Heart right ventricle (tissue), 16 donors: ENCODE data around the gene PLEKHA7. TPM values are rescaled to one million over a fixed set of nuclear protein-coding genes. Genes with fewer than 3 reads are reported as not detected.

Experiments
- ATAC-seq, 8 donors: fragments of 200-7000 bp; cut with Tn5 transposase; one replicate each; pipeline ENCODE4 v1.9.1; 2020; ENCODE audit warnings: mild to moderate bottlenecking in 8 of 8, moderate library complexity in 8 of 8, moderate number of reproducible peaks in 1 of 8
- DNase-seq, 2 donors: peaks; one replicate each; pipeline ENCODE4 v3.0.0-alpha.2; 2020
- H3K27ac ChIP-seq, 10 donors: fragments of 200-600 bp; sonication (generic) in 2 of 10; one replicate each; pipeline versions ENCODE4 v1.5.0 to v1.8.0; 2020 to 2022; ENCODE audit warnings: mild to moderate bottlenecking in 3 of 10
- H3K27me3 ChIP-seq, 7 donors: fragments of 200-600 bp; one replicate each; pipeline ENCODE4 v1.8.0; 2021 to 2022; ENCODE audit warnings: mild to moderate bottlenecking in 2 of 7
- H3K36me3 ChIP-seq, 9 donors: fragments of 200-600 bp; sonication (generic) in 1 of 9; one replicate each; pipeline versions ENCODE4 v1.5.0 to v1.8.0; 2020 to 2022; ENCODE audit warnings: mild to moderate bottlenecking in 2 of 9
- H3K4me1 ChIP-seq, 9 donors: fragments of 200-600 bp; sonication (generic) in 1 of 9; one replicate each; pipeline versions ENCODE4 v1.5.0 to v1.8.0; 2020 to 2022; ENCODE audit warnings: mild to moderate bottlenecking in 4 of 9
- H3K4me3 ChIP-seq, 10 donors: fragments of 200-600 bp; sonication (generic) in 2 of 10; one replicate each; pipeline versions ENCODE4 v1.5.0 to v1.8.0; 2020 to 2022; ENCODE audit warnings: mild to moderate bottlenecking in 7 of 10, moderate library complexity in 2 of 10
- H3K9me3 ChIP-seq, 11 donors: fragments of 200-600 bp in 10 of 11; sonication (generic) in 2 of 11; one replicate each; pipeline versions ENCODE4 v1.5.0 to v1.8.0; 2013 to 2022; ENCODE audit warnings: mild to moderate bottlenecking in 2 of 11, control low read depth in 1 of 11, moderate library complexity in 1 of 11
- CTCF ChIP-seq, 9 donors: fragments of 200-600 bp; sonication (generic) in 2 of 9; IDR thresholded peaks; one replicate each; pipeline versions ENCODE4 v1.5.0 to v1.8.0; 2021 to 2022; ENCODE audit warnings: antibody characterized with exemption in 9 of 9, mild to moderate bottlenecking in 5 of 9, moderate library complexity in 1 of 9
- WGBS, 2 donors: extraction: QIAGEN DNeasy Blood & Tissue Kit; methylation state at CpG; one replicate each; pipeline ENCODE4 v1.1.7; 2013; ENCODE audit warnings: inconsistent platforms in 1 of 2; 5-methylcytosine and 5-hydroxymethylcytosine counted together
- intact Hi-C, 10 donors: fragments of 100-400 bp; cut with DNase I; formaldehyde crosslinking; loops; one replicate each; pipeline versions ENCODE4 v1.11.1 to v1.14.2; 2022
- polyA plus RNA-seq, 2 donors: library from polyadenylated mRNA; stranded (reverse); fragments of 200-250 nt; gene quantifications; one replicate each; pipeline ENCODE4 v1.2.3, GENCODE V29; 2013
- total RNA-seq, 10 donors: library from RNA; stranded (reverse); fragmentation: NEBNext Ultra II Directional in 3 of 10; extraction: Animal tissue kit (Norgen Biotek cat#: 25700) in 3 of 10; gene quantifications; one replicate each; pipeline versions ENCODE4 v1.2.1 to v1.2.4, GENCODE V29; 2021 to 2023
- donor health status: Arrhythmogenic right ventricular cardiomyopathy.
- donor health status: ischemic (EF 13 %, LVEDD 7.1; RV severe dilation, severe dysfunction).
- donor health status: healthy with polysubstance abuse.
- donor health status: DM: no; HTN: yes; CAD: no.
- donor health status: DM: no; HTN: no; CAD: no.
- donor health status: ischemic (EF 25% LVEDD 6.9; RV normal size, moderate dysfunction).
- donor health status: ischemic (EF 25% LVEDD 5.7; RV mildly dilated, moderate dysfunction).
- donor health status: healthy.
- donor health status: DM: yes; HTN: yes; CAD: no.
- donor health status: Ischemic cardiomyopathy.
- donor health status: ischemic (EF 35%, LVEDD 5.7; RV mildly dilated, moderate dysfunction).
- donor health status: nonischemic (EF 11% LVEDD 7.7; RV severe dilation, severe dysfunction).
- donor health status: DM: yes; HTN: yes; CAD: no.
- donor health status: PGD.
- donor health status: ischemic (EF 29% LVEDD 5.4; RV normal size, mild dysfunction).
- donor health status: nonischemic (EF 23%, LVEDD 6.1; RV moderate dilation, normal function).

PLEKHA7 gene
- total and polyA plus RNA-seq, 12 donors: 15.3 to 46.9 (median 24.0) TPM

DNA sequence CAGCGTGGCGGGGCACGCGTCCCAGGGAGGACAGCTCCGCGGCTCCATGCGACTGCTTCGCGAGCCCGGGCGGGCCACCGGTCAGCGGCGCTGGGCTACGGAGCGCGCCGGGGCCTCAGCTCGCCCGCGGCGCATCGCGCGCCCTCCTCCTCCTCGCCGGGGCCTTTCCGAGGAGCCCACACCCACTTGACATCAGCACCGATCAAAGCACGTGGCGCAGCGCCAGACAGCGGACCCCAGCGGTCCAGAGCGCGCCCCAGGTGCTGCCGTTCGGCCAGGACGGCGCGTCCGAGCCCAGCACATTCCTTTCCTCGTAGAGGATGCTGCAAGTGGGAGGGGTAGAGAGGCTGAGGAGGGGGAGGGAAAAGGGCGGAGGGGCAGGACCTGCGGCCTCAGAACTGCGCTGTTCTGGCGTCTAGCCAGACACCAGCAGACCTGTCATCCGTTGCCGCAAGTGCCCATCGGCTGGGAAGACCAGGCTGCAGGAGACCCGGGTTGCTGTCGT, 88.6 kb downstream of the PLEKHA7 start:
- H3K36me3 ChIP-seq: no peaks in the 10 kb centered on the region
- peaks cover 0 to 49% (median 13%) of the 10 kb centered on the region in 7 donors for H3K27me3 ChIP-seq
- TF ChIP-seq CTCF (IDR thresholded peaks at IDR 0.05): no peak
- H3K9me3 ChIP-seq: no peaks in the 10 kb centered on the region
- DNase-seq: peak; percentile 23 to 37
- H3K4me1 ChIP-seq: peaks cover 0 to 50% (median 21%) of the 10 kb centered on the region in 9 donors
- 0 to 1% methylated on average over 52 of the region's 52 CpGs for WGBS, 2 donors
- intact Hi-C loops: no loop called here
- peak; percentile 60 to 80 (median 68) for ATAC-seq
- H3K4me3 ChIP-seq: peak overlapping the region; percentile 12 to 74 (median 61)
- peak overlapping the region in 9 of 10 donors; percentile 50 to 86 (median 77) for H3K27ac ChIP-seq

GRCh38 chr11:16924826-16925560, 89.2 kb downstream of the PLEKHA7 start:
- DNase-seq: peak; percentile 39 to 45
- TF ChIP-seq CTCF (IDR thresholded peaks at IDR 0.05): no peak
- Histone ChIP-seq H3K27me3 (peaks cover 0 to 49% (median 13%) of the 10 kb centered on the region in 7 donors), H3K4me1 (peaks cover 0 to 50% (median 21%) of the 10 kb centered on the region in 9 donors), H3K9me3 (no peaks in the 10 kb centered on the region), H3K36me3 (no peaks in the 10 kb centered on the region), H3K4me3 (peak overlapping the region; percentile 12 to 74 (median 61)), H3K27ac (peak overlapping the region in 9 of 10 donors; percentile 50 to 86 (median 77))
- intact Hi-C loops: no loop called here
- 1 to 3% methylated on average over 50 to 51 of the region's 51 CpGs for WGBS, 2 donors
- peak; percentile 40 to 77 (median 54) for ATAC-seq

GRCh38 chr11:16924462-16924825, 89.8 kb downstream of the PLEKHA7 start:
- Histone ChIP-seq H3K27ac (peak overlapping the region in 8 of 10 donors; percentile 56 to 86 (median 78)), H3K4me1 (peaks cover 0 to 50% (median 25%) of the 10 kb centered on the region in 9 donors), H3K36me3 (no peaks in the 10 kb centered on the region), H3K9me3 (no peaks in the 10 kb centered on the region), H3K4me3 (peak overlapping the region; percentile 12 to 74 (median 61)), H3K27me3 (peaks cover 0 to 49% (median 13%) of the 10 kb centered on the region in 7 donors)
- peak in 3 of 8 donors; percentile 1 to 11 (median 2) for ATAC-seq
- 30 to 38% methylated on average over 4 of the region's 4 CpGs for WGBS, 2 donors
- intact Hi-C loops: no loop called here
- no peak for TF ChIP-seq CTCF (IDR thresholded peaks at IDR 0.05)
- no peak for DNase-seq

- ATAC-seq (peak in 5 of 8 donors; percentile 5 to 32 (median 14)), DNase-seq (no peak)
- H3K36me3 ChIP-seq: no peaks in the 10 kb centered on the region
- H3K27ac ChIP-seq: peak overlapping the region in 7 of 10 donors; percentile 56 to 86 (median 79)
- intact Hi-C loops: no loop called here
- H3K4me1 ChIP-seq: peaks cover 0 to 50% (median 25%) of the 10 kb centered on the region in 9 donors
- H3K9me3 ChIP-seq: no peaks in the 10 kb centered on the region
- 30 to 56% methylated on average over 4 of the region's 4 CpGs for WGBS, 2 donors
- H3K27me3 ChIP-seq: peaks cover 0 to 49% (median 13%) of the 10 kb centered on the region in 7 donors
- peak overlapping the region in 9 of 10 donors; percentile 6 to 74 (median 62) for H3K4me3 ChIP-seq
- no peak for TF ChIP-seq CTCF (IDR thresholded peaks at IDR 0.05)
Measured at GRCh38 chr11:16923987-16924386, 90.2 kb downstream of the PLEKHA7 start.
